HG02840 (cell line): Measurements from ENCODE around the gene FHIP1A.
"Not testable (repeated sequence)": the region's sequence is repeated elsewhere in the genome, so short reads cannot be mapped to it uniquely, and the experiment has no call there.

ENCODE experiments used
- ATAC-seq: cut with Tn5 transposase; IDR thresholded peaks from one replicate; pipeline ENCODE4 v1.9.1; 2021; ENCODE audit warnings: mild to moderate bottlenecking, moderate library complexity, moderate number of reproducible peaks; ENCODE audit not compliant: unreplicated experiment, low FRiP score

FHIP1A gene

GRCh38 chr4:151408630-151409469 is at the start of gene FHIP1A:
Gene FHIP1A (plus strand): TSS chr4:151409176. CDS start chr4:151566260, 157,084 bp downstream.
- ATAC-seq = peak; percentile 88

GRCh38 chr4:151359576-151359975 is 49.4 kb upstream of the FHIP1A start:
- ATAC-seq = no peak

GRCh38 chr4:151361126-151361525 is 47.9 kb upstream of the FHIP1A start:
- ATAC-seq = no peak

GRCh38 chr4:151361966-151362365 is 47.0 kb upstream of the FHIP1A start:
- no peak for ATAC-seq

GRCh38 chr4:151362404-151363164 is 46.4 kb upstream of the FHIP1A start:
- peak; percentile 84 for ATAC-seq

GRCh38 chr4:151376540-151376939 is 32.4 kb upstream of the FHIP1A start:
- ATAC-seq = no peak

GRCh38 chr4:151389311-151389710 is 19.7 kb upstream of the FHIP1A start:
- no peak for ATAC-seq

- not testable (repeated sequence) for ATAC-seq
Measured at GRCh38 chr4:151389799-151390198, 19.2 kb upstream of the FHIP1A start.

- no peak for ATAC-seq
Measured at GRCh38 chr4:151395873-151396272, 13.1 kb upstream of the FHIP1A start.

GRCh38 chr4:151400343-151400742 is 8.6 kb upstream of the FHIP1A start:
- ATAC-seq = no peak

GRCh38 chr4:151401739-151402138 is 7.2 kb upstream of the FHIP1A start:
- ATAC-seq = no peak

GRCh38 chr4:151402145-151402865 is 6.7 kb upstream of the FHIP1A start:
- ATAC-seq = no peak

- ATAC-seq = no peak
Measured at GRCh38 chr4:151403656-151404055, 5.3 kb upstream of the FHIP1A start.

GRCh38 chr4:151404802-151405201 is 4.2 kb upstream of the FHIP1A start:
- ATAC-seq = not testable (repeated sequence)

- no peak for ATAC-seq
Measured at GRCh38 chr4:151407018-151407417, 2.0 kb upstream of the FHIP1A start.

- ATAC-seq = peak; percentile 71
Measured at GRCh38 chr4:151407466-151408379, 1.3 kb upstream of the FHIP1A start.

- ATAC-seq = no peak
Measured at GRCh38 chr4:151408380-151408629, 671 bp upstream of the FHIP1A start.

- no peak for ATAC-seq
Measured at GRCh38 chr4:151409470-151410313, 716 bp downstream of the FHIP1A start.

GRCh38 chr4:151415978-151416377 is 7.0 kb downstream of the FHIP1A start:
- no peak for ATAC-seq
